WI38 (cell line): ENCODE results near the gene C19orf38.

Experiments
- H3K4me3 ChIP-seq: 2 replicates; pipeline ENCODE4 v1.5.1; 2011; ENCODE audit warnings: low read depth, mild to moderate bottlenecking, control low read depth, low read length
- TF ChIP-seq, protein P1 (sequence below): IDR thresholded peaks from 2 replicates; pipeline ENCODE4 v1.5.1; 2012; ENCODE audit warnings: low read depth, mild to moderate bottlenecking, control low read depth, low read length

The C19orf38 gene

GRCh38 chr19:10908380-10908960 is 60.3 kb downstream of the C19orf38 start:
- H3K4me3 ChIP-seq: no peak overlapping the region
- TF ChIP-seq, protein P1, sequence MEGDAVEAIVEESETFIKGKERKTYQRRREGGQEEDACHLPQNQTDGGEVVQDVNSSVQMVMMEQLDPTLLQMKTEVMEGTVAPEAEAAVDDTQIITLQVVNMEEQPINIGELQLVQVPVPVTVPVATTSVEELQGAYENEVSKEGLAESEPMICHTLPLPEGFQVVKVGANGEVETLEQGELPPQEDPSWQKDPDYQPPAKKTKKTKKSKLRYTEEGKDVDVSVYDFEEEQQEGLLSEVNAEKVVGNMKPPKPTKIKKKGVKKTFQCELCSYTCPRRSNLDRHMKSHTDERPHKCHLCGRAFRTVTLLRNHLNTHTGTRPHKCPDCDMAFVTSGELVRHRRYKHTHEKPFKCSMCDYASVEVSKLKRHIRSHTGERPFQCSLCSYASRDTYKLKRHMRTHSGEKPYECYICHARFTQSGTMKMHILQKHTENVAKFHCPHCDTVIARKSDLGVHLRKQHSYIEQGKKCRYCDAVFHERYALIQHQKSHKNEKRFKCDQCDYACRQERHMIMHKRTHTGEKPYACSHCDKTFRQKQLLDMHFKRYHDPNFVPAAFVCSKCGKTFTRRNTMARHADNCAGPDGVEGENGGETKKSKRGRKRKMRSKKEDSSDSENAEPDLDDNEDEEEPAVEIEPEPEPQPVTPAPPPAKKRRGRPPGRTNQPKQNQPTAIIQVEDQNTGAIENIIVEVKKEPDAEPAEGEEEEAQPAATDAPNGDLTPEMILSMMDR: no peak

DNA sequence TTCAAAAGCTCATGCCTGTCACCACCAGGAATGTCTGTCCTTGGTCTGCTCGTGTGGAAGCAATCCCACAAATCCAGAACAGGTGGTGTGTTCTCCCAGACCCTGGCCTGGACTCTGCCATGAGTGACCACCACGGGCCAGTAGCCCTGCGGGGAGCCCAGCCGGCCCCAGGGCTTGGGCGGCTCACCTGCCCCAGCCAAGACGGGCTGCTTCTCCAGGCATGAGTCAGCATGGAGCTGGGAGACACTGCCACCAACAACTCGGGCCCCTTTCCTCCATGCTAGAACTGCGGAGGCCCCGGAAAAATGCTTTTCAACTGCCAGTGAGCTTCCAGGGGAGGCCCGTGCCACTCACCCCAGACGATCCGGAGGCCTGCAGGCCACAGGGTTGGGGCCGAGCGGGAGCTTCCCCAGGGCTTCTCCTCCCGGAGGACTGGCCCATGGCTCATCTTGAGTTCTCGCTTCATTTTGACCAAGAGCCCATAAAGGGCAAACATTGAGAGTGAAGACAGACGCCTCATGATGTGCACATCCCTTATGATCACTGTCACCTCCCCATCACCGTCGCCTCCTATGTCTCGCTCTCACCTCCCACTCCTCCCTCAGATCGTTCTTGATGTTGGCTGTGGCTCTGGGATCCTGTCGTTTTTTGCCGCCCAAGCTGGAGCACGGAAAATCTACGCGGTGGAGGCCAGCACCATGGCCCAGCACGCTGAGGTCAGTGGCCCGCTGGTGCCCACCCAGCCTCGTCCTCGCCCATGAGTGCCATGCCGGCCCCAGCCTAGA is 63.6 kb downstream of the C19orf38 start:
- TF ChIP-seq, protein P1: no peak
- H3K4me3 ChIP-seq: no peak overlapping the region

DNA sequence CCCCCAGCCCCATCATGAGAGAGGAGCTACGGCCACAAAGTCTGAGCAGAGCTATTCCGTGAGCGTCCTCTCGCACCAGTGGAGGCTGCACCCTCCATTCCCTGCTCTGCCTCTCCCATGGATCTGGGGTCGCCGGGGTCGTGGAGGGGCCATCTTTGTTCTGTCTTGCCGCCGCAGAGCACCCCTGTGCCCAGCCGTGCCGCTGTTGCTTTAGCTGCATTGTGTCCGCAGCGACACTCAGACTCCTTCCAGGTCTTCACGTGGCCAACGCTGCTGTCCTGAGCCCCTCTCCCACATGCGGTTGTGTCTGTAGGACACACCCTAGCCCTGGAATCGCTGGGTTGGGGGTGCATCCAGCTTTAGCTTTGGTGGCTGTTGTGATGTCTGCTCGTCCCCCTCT is 64.4 kb downstream of the C19orf38 start:
- H3K4me3 ChIP-seq: no peak overlapping the region
- TF ChIP-seq, protein P1: no peak

DNA sequence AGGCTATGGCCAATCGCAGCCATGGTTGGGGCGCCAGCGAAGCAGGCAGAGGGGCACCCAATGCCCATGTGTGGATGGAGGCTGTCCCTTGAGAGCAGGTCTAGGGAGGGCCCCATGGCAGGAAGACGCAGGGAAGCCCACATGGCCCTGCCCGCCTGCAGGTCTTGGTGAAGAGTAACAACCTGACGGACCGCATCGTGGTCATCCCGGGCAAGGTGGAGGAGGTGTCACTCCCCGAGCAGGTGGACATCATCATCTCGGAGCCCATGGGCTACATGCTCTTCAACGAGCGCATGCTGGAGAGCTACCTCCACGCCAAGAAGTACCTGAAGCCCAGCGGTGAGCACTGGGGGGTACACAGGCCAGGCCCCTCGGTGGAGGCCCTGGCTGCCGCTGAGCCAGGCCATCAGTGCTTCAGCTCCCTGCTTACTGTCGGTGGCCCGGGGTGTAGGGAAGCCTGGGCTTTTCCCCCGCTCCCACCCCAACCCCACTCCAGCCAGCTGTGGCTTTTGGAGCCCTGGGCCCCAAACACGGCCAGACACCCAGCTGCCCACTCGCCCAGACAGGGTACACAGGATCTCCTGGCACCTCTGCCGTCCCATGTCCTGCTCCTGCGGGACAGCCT is 65.6 kb downstream of the C19orf38 start:
- no peak overlapping the region for H3K4me3 ChIP-seq
- TF ChIP-seq, protein P1: no peak

GRCh38 chr19:10915130-10916091 is 67.2 kb downstream of the C19orf38 start:
- no peak overlapping the region for H3K4me3 ChIP-seq
- TF ChIP-seq, protein P1: peak; percentile 14; the same call in 1 of the 2 replicates

DNA sequence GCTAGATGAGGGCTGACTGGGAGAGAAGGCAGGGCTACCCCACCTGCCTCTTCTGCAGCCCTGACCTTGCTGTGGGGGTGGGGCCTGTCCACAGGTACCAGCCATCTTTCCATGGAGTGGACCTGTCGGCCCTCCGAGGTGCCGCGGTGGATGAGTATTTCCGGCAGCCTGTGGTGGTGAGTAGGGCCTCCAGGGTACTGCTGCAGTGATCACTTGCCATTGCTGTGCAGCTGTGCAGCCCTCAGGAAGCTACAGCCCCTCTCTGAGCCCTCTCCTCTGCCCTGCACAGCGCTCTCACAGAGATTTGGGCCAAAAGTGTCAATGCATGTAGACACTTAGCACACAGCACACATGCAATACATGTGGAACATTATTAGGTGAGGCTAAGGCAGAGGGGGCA is 68.4 kb downstream of the C19orf38 start:
- TF ChIP-seq, protein P1: no peak
- H3K4me3 ChIP-seq: no peak overlapping the region
